ENCODE data around the gene RXRG.
"Not testable (repeated sequence)": the region's sequence is repeated elsewhere in the genome, so short reads cannot be mapped to it uniquely, and the experiment has no call there.

Gene RXRG

GRCh38 chr1:165444897-165445370 lies at the start of gene RXRG:
Gene RXRG, minus strand, starts transcription at chr1:165445126. Its CDS starts 233 bp downstream, at chr1:165444893.
- peak; percentile 3 for DNase-seq

- no peak for DNase-seq
These were observed 48.0 kb upstream of the RXRG start for GRCh38 chr1:165492845-165493373.

GRCh38 chr1:165490175-165490574 lies 45.2 kb upstream of the RXRG start:
- DNase-seq = no peak

GRCh38 chr1:165487921-165488320 lies 43.0 kb upstream of the RXRG start:
- no peak for DNase-seq

- DNase-seq = peak; percentile 31
These were observed 41.7 kb upstream of the RXRG start for GRCh38 chr1:165486663-165487062.

- no peak for DNase-seq
These were observed 40.8 kb upstream of the RXRG start for GRCh38 chr1:165485716-165486115.

- no peak for DNase-seq
These were observed 39.6 kb upstream of the RXRG start for GRCh38 chr1:165484532-165484931.

- DNase-seq = no peak
These were observed 38.5 kb upstream of the RXRG start for GRCh38 chr1:165483412-165483811.

- DNase-seq = peak; percentile 24
These were observed 37.0 kb upstream of the RXRG start for GRCh38 chr1:165481820-165482532.

GRCh38 chr1:165476776-165477175 lies 31.9 kb upstream of the RXRG start:
- DNase-seq = no peak

GRCh38 chr1:165474196-165474595 lies 29.3 kb upstream of the RXRG start:
- no peak for DNase-seq

GRCh38 chr1:165473081-165473480 lies 28.2 kb upstream of the RXRG start:
- DNase-seq = no peak

GRCh38 chr1:165468726-165469249 lies 23.9 kb upstream of the RXRG start:
- DNase-seq = no peak

- no peak for DNase-seq
These were observed 23.3 kb upstream of the RXRG start for GRCh38 chr1:165468253-165468652.

GRCh38 chr1:165467706-165468105 lies 22.8 kb upstream of the RXRG start:
- DNase-seq = no peak

GRCh38 chr1:165463978-165464377 lies 19.1 kb upstream of the RXRG start:
- no peak for DNase-seq

GRCh38 chr1:165459683-165460082 lies 14.8 kb upstream of the RXRG start:
- not testable (repeated sequence) for DNase-seq

GRCh38 chr1:165456861-165457260 lies 11.9 kb upstream of the RXRG start:
- DNase-seq = no peak

GRCh38 chr1:165456114-165456513 lies 11.2 kb upstream of the RXRG start:
- DNase-seq = no peak

- no peak for DNase-seq
These were observed 10.2 kb upstream of the RXRG start for GRCh38 chr1:165455111-165455510.

- DNase-seq = no peak
These were observed 9.2 kb upstream of the RXRG start for GRCh38 chr1:165454091-165454610.

GRCh38 chr1:165452336-165453130 lies 7.6 kb upstream of the RXRG start:
- DNase-seq = no peak

GRCh38 chr1:165451691-165452090 lies 6.8 kb upstream of the RXRG start:
- DNase-seq = no peak
